ENCODE results near the gene METAP2. TPM values are rescaled to one million over a fixed set of nuclear protein-coding genes. Genes with fewer than 3 reads are reported as not detected.

METAP2 gene
- total RNA-seq, 1 donor from 2014 or later, result 62.2 TPM

DNA sequence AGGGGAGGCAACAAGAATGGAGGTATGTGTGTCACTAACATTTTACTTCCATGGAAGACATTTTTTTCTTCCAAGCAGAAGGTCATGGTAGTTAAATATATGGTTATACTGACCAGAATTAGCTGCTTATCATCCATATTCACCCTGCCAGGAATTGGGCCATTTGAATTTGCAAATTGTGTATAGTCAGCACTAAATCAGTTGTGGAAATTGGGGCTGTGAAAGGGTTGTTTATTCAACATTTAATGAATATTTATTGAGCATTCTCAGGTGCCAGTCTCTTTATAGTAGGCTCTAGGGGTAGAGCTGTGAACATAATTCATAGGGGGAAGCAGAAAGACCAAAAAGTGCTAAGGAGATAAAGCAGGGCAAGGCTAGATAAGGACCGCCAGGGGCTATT lies 38.0 kb downstream of the METAP2 start:
- no peak for DNase-seq (ENCODE audit: low read depth)
- no peaks in the 10 kb centered on the region for H3K27me3 ChIP-seq (ENCODE audit: control insufficient read depth, insufficient read depth, low read length)
- no peak for TF ChIP-seq CTCF (IDR thresholded peaks at IDR 0.05; ENCODE audit: insufficient read depth, low read length, poor library complexity, severe bottlenecking)
- no peak overlapping the region for H3K4me3 ChIP-seq (ENCODE audit: low read depth, low read length)
- no peaks in the 10 kb centered on the region for H3K36me3 ChIP-seq (ENCODE audit: control insufficient read depth, insufficient read depth, low read length)

DNA sequence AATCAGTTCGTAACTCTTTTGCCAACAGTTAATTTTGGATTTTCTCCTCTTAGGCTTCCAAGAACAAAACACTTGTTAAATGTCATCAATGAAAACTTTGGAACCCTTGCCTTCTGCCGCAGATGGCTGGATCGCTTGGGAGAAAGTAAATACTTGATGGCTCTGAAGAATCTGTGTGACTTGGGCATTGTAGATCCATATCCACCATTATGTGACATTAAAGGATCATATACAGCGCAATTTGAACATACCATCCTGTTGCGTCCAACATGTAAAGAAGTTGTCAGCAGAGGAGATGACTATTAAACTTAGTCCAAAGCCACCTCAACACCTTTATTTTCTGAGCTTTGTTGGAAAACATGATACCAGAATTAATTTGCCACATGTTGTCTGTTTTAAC lies 39.6 kb downstream of the METAP2 start:
- Histone ChIP-seq H3K36me3 (ENCODE audit: control insufficient read depth, insufficient read depth, low read length) (no peaks in the 10 kb centered on the region), H3K27me3 (ENCODE audit: control insufficient read depth, insufficient read depth, low read length) (no peaks in the 10 kb centered on the region), H3K4me3 (ENCODE audit: low read depth, low read length) (no peak overlapping the region)
- no peak for DNase-seq (ENCODE audit: low read depth)
- TF ChIP-seq CTCF (IDR thresholded peaks at IDR 0.05; ENCODE audit: insufficient read depth, low read length, poor library complexity, severe bottlenecking), result no peak

GRCh38 chr12:95515197-95515596 lies 41.2 kb downstream of the METAP2 start:
- Histone ChIP-seq H3K27me3 (ENCODE audit: control insufficient read depth, insufficient read depth, low read length) (no peaks in the 10 kb centered on the region), H3K4me3 (ENCODE audit: low read depth, low read length) (no peak overlapping the region), H3K36me3 (ENCODE audit: control insufficient read depth, insufficient read depth, low read length) (no peaks in the 10 kb centered on the region)
- DNase-seq (ENCODE audit: low read depth), result no peak
- TF ChIP-seq CTCF (IDR thresholded peaks at IDR 0.05; ENCODE audit: insufficient read depth, low read length, poor library complexity, severe bottlenecking), result no peak

GRCh38 chr12:95516757-95517156 lies 42.8 kb downstream of the METAP2 start:
- Histone ChIP-seq H3K4me3 (ENCODE audit: low read depth, low read length) (no peak overlapping the region), H3K36me3 (ENCODE audit: control insufficient read depth, insufficient read depth, low read length) (no peaks in the 10 kb centered on the region), H3K27me3 (ENCODE audit: control insufficient read depth, insufficient read depth, low read length) (no peaks in the 10 kb centered on the region)
- TF ChIP-seq CTCF (IDR thresholded peaks at IDR 0.05; ENCODE audit: insufficient read depth, low read length, poor library complexity, severe bottlenecking), result no peak
- DNase-seq (ENCODE audit: low read depth), result no peak

DNA sequence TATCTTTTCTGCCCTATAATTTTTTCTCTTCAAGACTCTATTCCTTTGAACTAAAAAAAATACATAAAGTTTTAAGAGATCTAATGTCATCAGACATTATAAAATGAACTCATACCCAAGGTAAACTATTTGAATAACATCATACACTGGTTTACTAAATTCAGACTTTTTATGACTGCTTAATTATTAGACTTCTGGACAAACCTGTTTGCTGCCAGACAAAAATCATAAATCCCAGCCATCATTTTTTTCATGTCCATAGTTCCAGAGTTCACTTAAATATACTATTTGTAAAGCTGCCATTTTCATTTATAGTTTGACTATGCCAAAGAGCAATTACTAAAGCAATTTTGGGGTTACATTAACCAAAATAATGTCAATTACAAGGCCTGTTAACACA lies 43.3 kb downstream of the METAP2 start:
- Histone ChIP-seq H3K27me3 (ENCODE audit: control insufficient read depth, insufficient read depth, low read length) (no peaks in the 10 kb centered on the region), H3K4me3 (ENCODE audit: low read depth, low read length) (no peak overlapping the region), H3K36me3 (ENCODE audit: control insufficient read depth, insufficient read depth, low read length) (no peaks in the 10 kb centered on the region)
- no peak for DNase-seq (ENCODE audit: low read depth)
- no peak for TF ChIP-seq CTCF (IDR thresholded peaks at IDR 0.05; ENCODE audit: insufficient read depth, low read length, poor library complexity, severe bottlenecking)

DNA sequence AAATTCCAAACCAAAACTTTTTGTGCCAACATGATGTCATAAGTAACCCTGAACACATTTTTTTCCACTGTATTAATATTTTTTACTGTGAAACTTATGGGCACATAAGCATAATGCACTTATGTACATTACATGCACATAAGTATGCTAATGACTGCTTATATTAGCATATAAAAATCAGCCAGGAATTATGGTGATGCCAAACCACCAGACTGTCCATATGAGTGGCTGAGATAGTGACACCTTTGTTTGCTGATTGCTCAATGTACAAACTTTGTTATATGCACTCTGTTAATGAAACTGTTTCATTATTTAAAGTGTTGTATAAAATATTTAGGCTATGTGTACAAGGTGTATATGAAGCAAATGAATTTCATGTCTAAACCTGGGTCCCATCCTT lies 45.0 kb downstream of the METAP2 start:
- H3K36me3 ChIP-seq (ENCODE audit: control insufficient read depth, insufficient read depth, low read length), result no peaks in the 10 kb centered on the region
- no peaks in the 10 kb centered on the region for H3K27me3 ChIP-seq (ENCODE audit: control insufficient read depth, insufficient read depth, low read length)
- no peak overlapping the region for H3K4me3 ChIP-seq (ENCODE audit: low read depth, low read length)
- TF ChIP-seq CTCF (IDR thresholded peaks at IDR 0.05; ENCODE audit: insufficient read depth, low read length, poor library complexity, severe bottlenecking), result no peak
- no peak for DNase-seq (ENCODE audit: low read depth)
